H9 (cell line): Measurements from ENCODE around the gene GRHPR. TPM values are rescaled to one million over a fixed set of nuclear protein-coding genes. Genes with fewer than 3 reads are reported as not detected.
A peak's percentile ranks its signal among the peaks of the same experiment; 100 is the strongest.

Experiments
- DNase-seq: peaks from one replicate; pipeline ENCODE4 v3.0.0-alpha.2; 2017
- H2AFZ ChIP-seq: one replicate; pipeline ENCODE4 v1.6.1; 2013; ENCODE audit warnings: mild to moderate bottlenecking, low read length, control low read depth, moderate library complexity
- H2AK5ac ChIP-seq: 2 replicates; pipeline ENCODE4 v1.6.1; 2013; ENCODE audit warnings: low read length, control low read depth, mixed read lengths; ENCODE audit not compliant: insufficient read length
- H2BK120ac ChIP-seq: one replicate; pipeline ENCODE4 v1.6.1; 2013; ENCODE audit warnings: low read depth, mild to moderate bottlenecking, low read length, control low read depth, inconsistent platforms; ENCODE audit not compliant: poor library complexity, severe bottlenecking
- H2BK12ac ChIP-seq: 2 replicates; pipeline ENCODE4 v1.6.1; 2013; ENCODE audit warnings: low read length, control low read depth, mixed read lengths, low read depth; ENCODE audit not compliant: insufficient read length
- H2BK15ac ChIP-seq: 2 replicates; pipeline ENCODE4 v1.6.1; 2013; ENCODE audit warnings: low read depth, low read length, control low read depth
- H2BK20ac ChIP-seq: one replicate; pipeline ENCODE4 v1.6.1; 2013; ENCODE audit warnings: low read depth, mild to moderate bottlenecking, low read length, control low read depth, inconsistent platforms; ENCODE audit not compliant: poor library complexity, severe bottlenecking
- H2BK5ac ChIP-seq: 2 replicates; pipeline ENCODE4 v1.6.1; 2013; ENCODE audit warnings: low read length, control low read depth, mixed read lengths; ENCODE audit not compliant: insufficient read length
- H3K14ac ChIP-seq: 2 replicates; pipeline ENCODE4 v1.6.1; 2013; ENCODE audit warnings: low read length, control low read depth; ENCODE audit not compliant: insufficient read depth
- H3K18ac ChIP-seq: 2 replicates; pipeline ENCODE4 v1.6.1; 2013; ENCODE audit warnings: low read depth, mild to moderate bottlenecking, mixed read lengths, low read length, control low read depth; ENCODE audit not compliant: insufficient read length
- H3K23ac ChIP-seq: 2 replicates; pipeline ENCODE4 v1.6.1; 2013; ENCODE audit warnings: low read length, control low read depth, mixed read lengths, low read depth; ENCODE audit not compliant: insufficient read length
- H3K23me2 ChIP-seq: 2 replicates; pipeline ENCODE4 v1.6.1; 2013; ENCODE audit warnings: low read depth, mild to moderate bottlenecking, mixed read lengths, low read length, control low read depth; ENCODE audit not compliant: insufficient read length, poor library complexity, severe bottlenecking
- H3K27ac ChIP-seq: 2 replicates; pipeline ENCODE4 v1.5.1; 2013; ENCODE audit warnings: low read length, control low read depth, mixed read lengths, low read depth; ENCODE audit not compliant: insufficient read length
- H3K27me3 ChIP-seq: 2 replicates; pipeline ENCODE4 v1.6.1; 2013; ENCODE audit warnings: low read length, control low read depth, inconsistent platforms; ENCODE audit not compliant: insufficient read depth
- H3K4ac ChIP-seq: 2 replicates; pipeline ENCODE4 v1.6.1; 2013; ENCODE audit warnings: low read depth, mild to moderate bottlenecking, control low read depth, inconsistent platforms, low read length, moderate library complexity
- H3K4me1 ChIP-seq: 2 replicates; pipeline ENCODE4 v1.6.1; 2013; ENCODE audit warnings: low read length, control low read depth, inconsistent platforms; ENCODE audit not compliant: insufficient read depth
- H3K4me2 ChIP-seq: 2 replicates; pipeline ENCODE4 v1.6.1; 2013; ENCODE audit warnings: low read length, control low read depth, mixed read lengths; ENCODE audit not compliant: insufficient read length, insufficient read depth
- H3K56ac ChIP-seq: 2 replicates; pipeline ENCODE4 v1.6.1; 2013; ENCODE audit warnings: low read depth, mild to moderate bottlenecking, mixed read lengths, low read length, control low read depth; ENCODE audit not compliant: insufficient read length
- H3K79me1 ChIP-seq: 2 replicates; pipeline ENCODE4 v1.6.1; 2013; ENCODE audit warnings: low read depth, mild to moderate bottlenecking, moderate library complexity, low read length, control low read depth, inconsistent platforms; ENCODE audit not compliant: insufficient read depth, poor library complexity, severe bottlenecking
- H3K79me2 ChIP-seq: 2 replicates; pipeline ENCODE4 v1.6.1; 2013; ENCODE audit warnings: low read length, control low read depth, inconsistent platforms; ENCODE audit not compliant: insufficient read depth
- H3K9ac ChIP-seq: 2 replicates; pipeline ENCODE4 v1.6.1; 2013; ENCODE audit warnings: low read length, control low read depth, mixed read lengths; ENCODE audit not compliant: insufficient read length; ENCODE audit errors: extremely low read depth
- H3K9me3 ChIP-seq: one replicate; pipeline ENCODE4 v1.6.1; 2013; ENCODE audit warnings: low read depth, low read length, inconsistent platforms; ENCODE audit not compliant: control insufficient read depth
- H3T11ph ChIP-seq: one replicate; pipeline ENCODE4 v1.6.1; 2013; ENCODE audit warnings: mild to moderate bottlenecking, low read length, control low read depth, inconsistent platforms
- H4K20me1 ChIP-seq: one replicate; pipeline ENCODE4 v1.6.1; 2013; ENCODE audit not compliant: control insufficient read depth, insufficient read length, insufficient read depth
- H4K5ac ChIP-seq: 2 replicates; pipeline ENCODE4 v1.6.1; 2013; ENCODE audit warnings: low read depth, mild to moderate bottlenecking, mixed read lengths, low read length, control low read depth; ENCODE audit not compliant: insufficient read length
- H4K8ac ChIP-seq: replicated peaks from 2 replicates; pipeline ENCODE4 v1.6.1; 2013; ENCODE audit warnings: low read length, control low read depth, mixed read lengths, low read depth; ENCODE audit not compliant: insufficient read length
- H4K91ac ChIP-seq: 2 replicates; pipeline ENCODE4 v1.6.1; 2013; ENCODE audit warnings: low read depth, mild to moderate bottlenecking, moderate library complexity, mixed read lengths, low read length, control low read depth; ENCODE audit not compliant: insufficient read length
- H3K27ac Mint-ChIP-seq, 3 experiments: 2 replicates in 2 of 3; 3 replicates in 1 of 3; pipeline ENCODE4 v1.8.0; 2020 to 2021; ENCODE audit warnings: mixed read lengths in 3 of 3, mild to moderate bottlenecking in 1 of 3, moderate library complexity in 1 of 3
- H3K27me3 Mint-ChIP-seq: 2 replicates; pipeline ENCODE4 v1.8.0; 2021; ENCODE audit warnings: low read depth, mild to moderate bottlenecking, moderate library complexity, mixed read lengths
- H3K36me3 Mint-ChIP-seq, 3 experiments: 2 replicates in 2 of 3; 3 replicates in 1 of 3; pipeline ENCODE4 v1.8.0; 2020 to 2021; ENCODE audit warnings: low read depth in 3 of 3, mixed read lengths in 3 of 3; ENCODE audit not compliant: insufficient read depth in 1 of 3
- H3K4me1 Mint-ChIP-seq, 2 experiments: 2 replicates each; pipeline ENCODE4 v1.8.0; 2020; ENCODE audit warnings: mixed read lengths in 2 of 2
- H3K4me3 Mint-ChIP-seq, 2 experiments: 2 replicates in 1 of 2; 3 replicates in 1 of 2; pipeline ENCODE4 v1.8.0; 2020 to 2021; ENCODE audit warnings: mild to moderate bottlenecking in 2 of 2, mixed read lengths in 2 of 2, moderate library complexity in 1 of 2
- H3K9me3 Mint-ChIP-seq, 2 experiments: 2 replicates in 1 of 2; 3 replicates in 1 of 2; pipeline ENCODE4 v1.8.0; 2020; ENCODE audit warnings: mild to moderate bottlenecking in 2 of 2, mixed read lengths in 2 of 2, moderate library complexity in 1 of 2
- CTCF ChIP-seq: fragments of 200-600 bp; sonication (generic); conservative IDR thresholded peaks from 3 replicates; pipeline ENCODE4 v1.8.0; 2021; ENCODE audit warnings: antibody characterized with exemption, mild to moderate bottlenecking
- WGBS: extraction: QIAGEN DNeasy Blood & Tissue Kit; methylation state at CpG from one replicate; pipeline ENCODE4 v1.1.7; 2013; ENCODE audit warnings: missing lambda C conversion rate, low lambda C conversion rate, mixed read lengths; ENCODE audit not compliant: insufficient read length; ENCODE audit errors: extremely low coverage; 5-methylcytosine and 5-hydroxymethylcytosine counted together
- total RNA-seq: library from RNA; stranded (reverse); gene quantifications from 2 replicates; pipeline ENCODE4 v1.2.1, GENCODE V29; 2021

GRHPR gene
- total RNA-seq, 1 experiment from 2014 or later: 97.9 TPM

DNA sequence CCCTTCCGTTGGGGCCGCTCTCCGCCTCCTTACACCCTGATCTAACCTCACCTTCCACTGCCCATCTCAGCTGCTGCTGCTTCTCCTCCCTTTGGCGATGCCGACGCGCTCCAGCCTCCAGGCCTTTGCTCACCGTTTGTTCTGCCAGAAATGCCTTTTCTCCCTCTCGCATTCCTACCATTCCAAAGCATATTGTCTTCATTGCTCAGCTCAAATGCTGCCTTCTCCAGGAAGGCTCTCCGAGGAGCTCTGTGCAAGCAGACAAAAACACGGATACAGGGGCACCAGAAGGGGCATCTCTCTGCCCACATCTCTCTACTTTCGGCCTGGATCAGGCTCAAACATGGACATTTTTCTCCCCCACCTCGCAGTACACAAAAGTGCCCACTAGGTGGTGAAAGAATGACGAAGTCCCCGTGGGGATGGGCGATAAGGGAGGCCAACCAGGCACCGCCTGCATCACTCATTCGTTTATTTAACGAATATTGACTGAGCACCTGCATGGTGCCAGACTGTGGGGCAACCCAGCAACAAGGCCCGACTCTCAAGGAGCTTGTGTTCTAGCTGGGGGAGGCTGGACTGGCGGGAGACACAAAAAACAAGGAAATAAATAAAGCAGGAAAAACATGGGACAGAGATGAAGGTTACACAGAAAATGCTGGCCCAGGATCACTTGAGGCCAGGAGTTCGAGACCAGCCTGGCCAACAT lies 7.3 kb upstream of the GRHPR start:
- peak overlapping the region; percentile 72 to 96 (median 91) for H3K27ac Mint-ChIP-seq
- H3K4me3 Mint-ChIP-seq: peak overlapping the region; percentile 4 to 41; a peak in 4 of 5 replicates
- no CpG with 5 or more reads among the region's 22 CpGs for WGBS

More for the DNA sequence above, 7.3 kb upstream of the GRHPR start:
- peak; percentile 81 for DNase-seq
- Histone ChIP-seq H4K8ac (no peak overlapping the region), H2AFZ (no peak overlapping the region), H3K79me2 (no peaks in the 10 kb centered on the region), H3K23me2 (no peaks in the 10 kb centered on the region), H3K27me3 (no peaks in the 10 kb centered on the region), H2BK12ac (no peak overlapping the region), H4K91ac (no peak overlapping the region), H2BK5ac (no peak overlapping the region), H3K23ac (no peak overlapping the region), H3K27ac (no peak overlapping the region), H3K79me1 (no peaks in the 10 kb centered on the region), H3K9me3 (no peaks in the 10 kb centered on the region), H3K4me2 (peak overlapping the region; percentile 13), H3T11ph (no peak overlapping the region), H2BK20ac (no peak overlapping the region), H4K20me1 (no peaks in the 10 kb centered on the region), H3K18ac (peak overlapping the region; percentile 19), H2AK5ac (no peak overlapping the region), H3K56ac (no peak overlapping the region), H3K4ac (no peak overlapping the region), H4K5ac (no peak overlapping the region), H3K9ac (no peak overlapping the region), H2BK15ac (no peak overlapping the region), H2BK120ac (no peak overlapping the region), H3K4me1 (peaks cover 2% of the 10 kb centered on the region; the same call in 1 of the 2 replicates), H3K14ac (peak overlapping the region; percentile 3; the same call in 1 of the 2 replicates)
- Mint-ChIP-seq H3K4me1 (peaks cover 39 to 56% of the 10 kb centered on the region in 2 experiments), H3K27me3 (no peaks in the 10 kb centered on the region; the same call in 1 of the 2 replicates), H3K36me3 (no peaks in the 10 kb centered on the region), H3K9me3 (no peaks in the 10 kb centered on the region; a peak in 1 of 5 replicates)
- peak; percentile 83 for TF ChIP-seq CTCF
